ENCODE results near the gene SEC16B.

Gene SEC16B

GRCh38 chr1:177937931-177938330 lies 31.9 kb downstream of the SEC16B start:
- no peak for DNase-seq (ENCODE audit: low spot score)

GRCh38 chr1:177937174-177937770 lies 32.6 kb downstream of the SEC16B start:
- DNase-seq (ENCODE audit: low spot score) = no peak

DNA sequence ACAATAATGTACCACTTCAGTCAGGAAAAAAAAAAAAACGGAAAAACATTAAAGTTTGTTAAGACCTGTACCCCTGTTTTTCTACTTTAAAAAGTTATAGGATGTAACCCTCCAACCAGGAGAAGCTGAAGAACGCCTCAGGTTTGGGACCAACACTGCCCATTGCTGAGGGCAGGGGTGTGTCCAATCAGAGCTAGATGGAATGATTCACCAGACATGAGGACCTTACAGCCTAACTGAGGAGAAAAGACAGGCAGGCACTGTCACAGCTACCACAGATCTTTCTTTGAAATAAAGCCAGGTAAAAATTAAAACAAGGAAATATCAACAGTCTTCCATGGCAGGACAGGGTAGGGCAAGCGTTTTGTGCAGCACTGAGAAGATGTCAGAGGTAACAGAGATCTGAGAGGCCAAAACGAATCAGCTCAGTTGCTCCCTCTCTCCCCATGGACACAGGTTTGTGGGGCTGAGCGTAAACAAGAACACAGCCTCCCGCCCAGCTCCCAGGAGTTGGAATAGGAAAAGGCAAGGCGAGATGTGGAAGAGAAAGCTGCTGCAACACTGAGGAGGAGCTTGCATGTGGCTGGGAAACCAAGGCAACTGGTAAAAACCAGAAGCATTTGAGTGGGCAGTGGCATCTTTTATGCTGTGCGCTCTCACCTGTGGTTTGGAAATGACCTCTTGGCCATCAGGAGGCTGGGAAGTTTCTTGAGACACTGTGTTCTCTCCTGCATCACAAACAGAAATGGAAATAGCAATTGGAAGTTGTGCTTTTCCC lies 34.0 kb downstream of the SEC16B start:
- no peak for DNase-seq (ENCODE audit: low spot score)

- DNase-seq (ENCODE audit: low spot score) = no peak
Measured at GRCh38 chr1:177934927-177935326, 34.9 kb downstream of the SEC16B start.

DNA sequence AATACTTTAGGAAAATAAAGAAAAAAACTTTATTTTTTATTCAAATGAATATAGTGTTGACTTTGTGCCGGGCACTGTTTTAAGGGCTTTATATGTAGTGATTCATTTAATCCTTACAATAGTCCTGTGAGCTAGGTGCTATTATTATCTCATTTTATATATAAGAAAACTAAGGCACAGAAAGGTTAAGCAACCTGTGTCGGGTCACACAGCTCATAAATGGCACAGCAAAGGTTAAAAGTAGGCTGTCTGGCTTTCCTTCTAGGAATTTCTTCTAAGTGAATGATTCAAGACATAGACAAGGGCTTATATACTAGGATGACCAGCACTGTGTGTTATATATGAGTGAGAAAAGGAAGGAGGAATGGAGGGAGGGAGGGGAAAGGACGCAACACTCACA lies 35.4 kb downstream of the SEC16B start:
- DNase-seq (ENCODE audit: low spot score) = no peak

DNA sequence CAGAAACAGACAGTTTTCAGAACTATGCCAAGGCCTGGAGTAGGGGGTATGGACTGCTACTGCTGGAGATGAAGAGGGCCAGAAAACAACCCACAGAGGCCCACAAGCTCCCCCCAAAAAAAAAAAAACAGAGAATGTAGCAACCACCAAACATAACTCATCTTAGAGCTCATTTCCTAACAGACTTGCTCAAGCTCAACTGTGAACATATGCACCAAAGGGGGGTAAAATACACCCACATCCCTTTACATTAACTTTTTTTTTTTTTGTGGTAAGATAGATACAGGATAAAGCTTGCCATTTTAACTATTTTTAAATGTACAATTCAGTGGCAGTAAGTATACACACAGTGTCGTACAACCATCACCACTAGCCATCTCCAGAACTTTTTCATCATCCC lies 36.0 kb downstream of the SEC16B start:
- no peak for DNase-seq (ENCODE audit: low spot score)

DNA sequence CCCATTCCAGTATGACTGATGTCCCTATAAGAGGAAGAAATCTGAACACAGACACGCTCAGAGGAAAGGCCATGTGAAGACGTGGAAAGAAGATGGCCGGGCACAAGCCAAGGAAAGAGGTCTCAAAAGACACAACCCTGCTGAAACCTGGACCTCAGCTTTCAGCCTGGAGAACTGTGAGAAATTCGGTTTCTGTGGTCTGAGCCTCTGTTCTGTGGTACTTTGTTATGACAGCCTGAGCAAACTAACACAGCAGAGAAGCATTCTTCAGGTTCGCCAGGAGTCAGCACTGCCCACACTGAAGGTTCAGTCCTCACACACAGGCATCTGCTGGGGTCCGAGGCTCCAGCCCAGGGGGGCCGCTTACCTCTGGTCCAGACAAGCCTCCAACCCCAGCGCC lies 37.7 kb downstream of the SEC16B start:
- DNase-seq (ENCODE audit: low spot score) = no peak

GRCh38 chr1:177928952-177929351 lies 40.9 kb downstream of the SEC16B start:
- DNase-seq (ENCODE audit: low spot score) = no peak

GRCh38 chr1:177928194-177928593 lies 41.7 kb downstream of the SEC16B start:
- no peak for DNase-seq (ENCODE audit: low spot score)

GRCh38 chr1:177927021-177927596 lies 42.7 kb downstream of the SEC16B start:
- no peak for DNase-seq (ENCODE audit: low spot score)

DNA sequence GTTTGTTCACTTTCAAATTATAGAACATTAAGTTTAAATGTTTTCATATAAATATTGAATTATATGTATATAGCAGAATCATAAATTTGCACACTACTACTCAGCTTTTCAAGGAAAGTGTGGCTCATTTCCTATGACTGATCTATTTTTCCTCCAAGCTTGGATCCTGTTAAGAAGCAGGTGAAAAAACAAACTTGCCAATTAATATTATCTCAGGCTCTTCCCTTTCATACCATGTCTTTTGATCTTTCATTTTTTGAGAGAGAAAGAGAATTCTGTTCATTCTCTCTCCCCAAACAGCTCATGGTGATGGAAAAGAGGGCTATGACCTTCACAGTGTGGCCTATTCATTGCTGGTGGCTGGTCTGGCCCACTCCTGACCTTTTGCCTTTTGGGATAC lies 43.7 kb downstream of the SEC16B start:
- no peak for DNase-seq (ENCODE audit: low spot score)

- DNase-seq (ENCODE audit: low spot score) = no peak
Measured at GRCh38 chr1:177925006-177925405, 44.9 kb downstream of the SEC16B start.

GRCh38 chr1:177923441-177923840 lies 46.4 kb downstream of the SEC16B start:
- DNase-seq (ENCODE audit: low spot score) = no peak

DNA sequence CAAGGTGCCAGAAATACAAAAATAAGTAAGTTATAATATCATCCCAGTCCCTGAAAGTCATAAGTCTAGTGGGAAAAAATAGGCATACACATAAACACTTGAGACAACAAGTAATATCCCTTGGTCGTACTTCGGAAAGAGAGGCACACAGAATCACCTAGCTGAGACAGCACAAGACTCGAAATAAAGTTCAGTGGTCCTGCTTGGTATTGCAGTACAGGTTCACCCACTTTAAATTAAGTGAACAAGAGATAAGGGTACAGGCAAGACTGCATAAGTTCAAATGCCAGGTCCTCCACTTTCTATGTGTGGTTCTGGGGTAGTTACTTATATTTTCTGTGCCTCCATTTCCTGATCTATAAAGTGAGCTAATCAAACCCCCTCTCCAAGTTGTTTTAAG lies 47.6 kb downstream of the SEC16B start:
- DNase-seq (ENCODE audit: low spot score) = no peak

DNA sequence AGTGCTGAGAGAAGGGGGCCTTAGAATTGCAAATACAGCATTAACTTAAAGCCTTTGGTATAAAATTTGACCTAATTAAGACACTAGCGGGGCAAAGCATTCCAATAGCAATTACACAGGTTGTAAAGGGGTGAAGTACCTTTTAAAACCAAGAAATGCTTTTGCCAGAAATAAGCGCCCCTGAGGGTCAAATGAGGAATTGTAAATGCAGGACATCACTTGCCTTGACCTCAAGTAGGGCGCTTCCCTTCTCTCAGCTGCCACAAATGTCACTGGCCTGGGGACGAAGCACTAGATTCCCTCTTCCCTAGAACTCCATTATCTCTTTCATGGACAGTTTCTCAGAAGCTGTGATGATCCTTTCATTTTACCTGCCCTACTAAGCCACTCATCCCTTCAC lies 48.3 kb downstream of the SEC16B start:
- DNase-seq (ENCODE audit: low spot score) = no peak

DNA sequence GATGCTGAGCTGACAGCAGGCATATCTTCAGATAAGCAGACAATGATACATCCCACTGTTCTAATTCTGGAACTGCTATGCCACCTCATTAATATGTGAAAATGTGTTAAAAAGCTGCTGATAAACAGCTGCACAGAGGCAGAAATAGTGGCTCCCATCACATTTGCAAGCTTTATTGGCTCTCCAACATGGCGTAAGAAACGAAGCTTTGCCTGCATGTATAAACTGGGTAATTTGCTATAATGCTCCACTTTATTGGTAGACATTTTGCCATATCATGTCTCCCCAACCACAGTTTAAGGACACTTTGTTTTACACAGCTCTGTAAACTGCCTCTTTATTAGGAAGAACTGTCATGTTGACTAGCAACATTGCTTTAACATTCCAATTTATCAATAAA lies 49.8 kb downstream of the SEC16B start:
- no peak for DNase-seq (ENCODE audit: low spot score)

- no peak for DNase-seq (ENCODE audit: low spot score)
Measured at GRCh38 chr1:177915641-177916040, 54.2 kb downstream of the SEC16B start.

GRCh38 chr1:177914603-177915002 lies 55.3 kb downstream of the SEC16B start:
- DNase-seq (ENCODE audit: low spot score) = no peak

DNA sequence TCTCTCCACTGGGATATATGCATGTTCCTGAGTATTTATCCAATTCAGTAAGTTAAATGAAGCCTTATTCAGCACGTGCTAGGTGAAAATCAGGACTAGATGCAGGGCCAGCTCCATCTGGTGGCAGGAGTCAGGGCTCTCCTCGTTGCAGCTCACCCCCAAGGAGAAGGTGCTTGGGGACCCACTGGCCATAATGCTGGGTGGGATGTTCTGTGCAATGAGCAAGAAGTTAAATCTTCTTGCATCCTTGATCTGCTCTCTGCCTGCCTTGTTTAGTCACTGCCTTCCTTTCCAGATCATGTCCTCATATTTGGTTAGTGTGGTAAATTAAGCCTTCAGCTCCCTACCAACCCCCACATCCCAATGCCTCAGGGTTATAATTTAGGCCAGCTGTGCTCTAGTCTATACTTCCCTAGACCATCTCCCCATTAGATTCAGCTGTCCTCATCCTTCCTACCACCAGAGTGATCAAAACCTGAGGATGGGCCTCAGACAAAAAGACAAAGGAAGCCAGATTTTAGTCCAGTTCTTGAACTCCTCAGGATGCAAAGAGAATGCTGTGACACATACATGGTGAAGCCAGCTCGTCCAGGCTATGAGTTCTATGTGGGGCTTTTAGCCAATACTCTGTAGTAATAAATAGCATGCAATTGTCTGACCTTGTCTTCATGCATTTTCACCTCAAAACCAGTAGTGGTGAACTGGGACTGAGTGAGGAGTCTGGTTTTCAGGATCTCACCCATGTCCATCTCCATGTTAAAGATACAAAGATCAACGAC lies 55.9 kb downstream of the SEC16B start:
- DNase-seq (ENCODE audit: low spot score) = no peak

DNA sequence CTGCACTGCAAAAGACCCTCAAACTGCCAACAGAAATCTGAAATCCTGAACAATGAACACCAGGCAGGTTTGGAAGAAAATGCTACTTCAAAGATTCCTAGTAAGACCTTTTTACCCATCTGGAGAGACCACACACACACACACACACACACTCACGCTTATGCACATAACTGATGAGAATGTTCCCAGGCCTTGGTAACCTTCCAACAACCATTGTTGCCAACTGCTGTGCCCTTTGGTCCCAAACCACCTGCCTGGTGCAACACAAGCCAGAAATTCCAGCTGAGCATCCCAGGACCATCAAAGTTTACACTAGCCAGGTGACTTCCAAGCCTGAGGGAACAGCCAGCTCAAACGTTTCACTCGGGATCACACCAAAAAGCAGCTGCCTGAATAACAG lies 56.9 kb downstream of the SEC16B start:
- DNase-seq (ENCODE audit: low spot score) = no peak

DNA sequence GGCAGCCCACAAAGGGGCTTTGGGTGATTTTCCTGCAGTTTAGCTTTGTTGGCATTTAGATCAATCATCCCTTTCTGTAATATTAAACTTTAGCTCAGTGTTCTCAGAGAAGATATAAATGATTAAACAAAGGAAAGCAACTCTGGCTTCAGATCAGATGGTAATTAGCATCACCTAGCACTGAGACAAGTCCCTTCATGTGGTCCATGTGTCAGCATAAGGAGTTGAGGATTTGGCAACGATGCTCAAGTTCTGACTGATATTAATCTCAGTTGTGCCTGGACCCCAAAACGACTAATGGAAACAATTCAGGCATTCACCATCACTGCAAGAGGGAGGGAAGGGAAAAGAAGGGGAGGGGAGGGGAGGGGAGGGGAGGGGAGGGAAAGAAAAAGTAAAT lies 60.4 kb downstream of the SEC16B start:
- DNase-seq (ENCODE audit: low spot score) = no peak

- no peak for DNase-seq (ENCODE audit: low spot score)
Measured at GRCh38 chr1:177907000-177907399, 62.9 kb downstream of the SEC16B start.

- no peak for DNase-seq (ENCODE audit: low spot score)
Measured at GRCh38 chr1:177905686-177906085, 64.2 kb downstream of the SEC16B start.

Measured in left forelimb (tissue), 1 donor.